NCI-H460 (cell line): ENCODE results near the gene CRISP2. TPM values are rescaled to one million over a fixed set of nuclear protein-coding genes. Genes with fewer than 3 reads are reported as not detected.

Experiments used
- DNase-seq: peaks from one replicate; pipeline ENCODE4 v3.0.0-alpha.2; 2016; ENCODE audit warnings: low read depth; ENCODE audit errors: extremely low read depth
- total RNA-seq: library from RNA; depleted of rRNA; stranded (reverse); fragments of >200 nt; shearing (Covaris generic); gene quantifications from 2 replicates; pipeline ENCODE4 v1.2.3, GENCODE V29; 2014; rRNA removed

The CRISP2 gene
- total RNA-seq, 1 experiment from 2014 or later: 0.12 TPM

GRCh38 chr6:49662231-49662891 is 51.0 kb downstream of the CRISP2 start:
- no peak for DNase-seq

DNA sequence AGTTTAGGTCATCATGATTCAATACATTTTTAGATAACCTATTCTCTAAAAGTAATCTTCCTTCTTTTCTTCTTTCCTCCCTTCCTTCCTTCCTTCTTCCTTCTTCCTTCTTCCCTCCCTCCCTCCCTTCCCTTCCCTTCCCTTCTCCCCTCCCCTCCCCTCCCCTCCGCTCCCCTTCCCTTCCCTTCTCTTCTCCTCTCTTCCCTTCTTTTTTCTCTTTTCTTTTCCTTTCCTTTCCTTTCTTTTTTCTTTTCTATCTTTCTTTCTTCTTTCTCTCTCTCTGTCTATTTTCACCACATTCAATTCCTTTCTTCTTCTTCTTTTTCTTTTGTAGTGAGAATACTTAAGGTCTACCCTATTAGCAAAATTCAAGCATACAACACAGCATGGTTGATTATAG is 59.4 kb downstream of the CRISP2 start:
- no peak for DNase-seq

DNA sequence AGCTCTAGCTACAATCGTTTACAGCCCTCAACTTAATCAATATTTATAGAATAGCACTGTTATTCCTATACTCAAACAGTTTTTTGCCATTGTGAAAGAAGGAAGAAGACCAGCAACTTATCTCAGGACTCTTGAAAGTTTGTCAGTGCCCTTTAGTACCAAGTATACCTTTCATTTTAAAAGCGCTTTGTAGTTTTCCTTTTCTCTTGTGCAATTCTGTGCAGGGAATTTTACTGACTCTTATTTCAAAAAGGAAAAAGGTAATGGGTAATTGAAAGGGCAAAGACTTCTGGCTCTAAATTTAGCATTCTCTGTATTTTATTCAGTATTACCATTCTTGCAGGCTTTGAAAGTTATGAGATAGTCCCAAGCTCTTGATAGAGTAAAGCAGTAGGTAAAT is 59.9 kb downstream of the CRISP2 start:
- DNase-seq: no peak

DNA sequence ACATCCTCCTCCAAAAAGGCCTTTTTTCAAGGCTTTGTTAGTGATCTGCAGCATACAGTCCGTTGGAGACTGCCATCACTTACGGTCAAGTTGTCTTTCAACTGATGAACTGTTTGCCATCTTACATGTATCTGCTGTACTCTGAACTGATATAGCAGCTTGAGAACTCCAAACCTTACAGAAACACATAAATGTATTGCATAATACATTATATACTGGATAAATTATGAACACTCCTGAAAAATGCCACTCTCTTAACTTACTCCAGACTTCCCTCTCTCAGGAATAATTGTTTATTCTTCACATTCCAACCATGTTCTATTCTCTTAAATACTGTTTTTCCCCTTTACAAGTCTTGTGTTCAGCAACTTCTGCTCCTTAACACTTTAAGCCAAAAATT is 62.1 kb downstream of the CRISP2 start:
- no peak for DNase-seq

DNA sequence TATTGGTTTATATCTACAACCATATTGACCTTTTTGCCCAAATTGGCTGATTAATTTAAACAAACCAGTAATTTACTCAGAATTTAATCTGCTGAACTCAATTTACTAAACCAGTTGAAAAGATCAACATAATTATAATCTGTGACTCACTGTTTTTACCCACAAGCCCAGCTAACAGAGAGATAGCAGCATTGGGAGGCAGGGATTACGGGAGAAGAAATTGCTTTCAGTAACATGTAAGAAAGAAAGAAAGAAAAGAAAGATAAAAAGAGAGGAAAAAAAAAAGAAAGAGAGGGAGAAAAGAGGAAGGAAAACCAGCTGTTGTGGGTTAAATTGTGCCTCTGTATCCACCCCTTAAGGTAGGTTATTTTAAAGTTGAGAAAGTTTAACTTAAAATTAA is 63.4 kb downstream of the CRISP2 start:
- DNase-seq: no peak

DNA sequence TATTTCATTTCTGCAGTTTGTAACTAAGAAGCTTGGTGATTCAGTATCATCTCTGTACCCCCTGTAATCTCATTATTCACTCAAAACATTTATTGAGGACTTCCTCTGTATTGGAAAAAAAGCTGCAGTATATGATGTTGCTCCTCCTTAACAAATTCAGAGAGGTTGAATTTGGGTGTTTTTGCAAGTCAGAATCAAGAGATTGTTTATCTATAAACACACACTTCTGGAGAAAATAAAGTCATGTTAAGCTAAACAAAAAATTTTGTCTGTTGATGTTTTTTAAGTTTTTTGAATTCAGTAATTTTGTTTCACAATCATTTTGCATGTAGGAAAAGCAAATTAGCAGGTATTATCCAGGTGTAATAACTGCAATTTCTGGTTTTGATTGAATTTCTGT is 65.3 kb downstream of the CRISP2 start:
- no peak for DNase-seq

- no peak for DNase-seq
Observed at GRCh38 chr6:49647476-49647875, 65.9 kb downstream of the CRISP2 start.

DNA sequence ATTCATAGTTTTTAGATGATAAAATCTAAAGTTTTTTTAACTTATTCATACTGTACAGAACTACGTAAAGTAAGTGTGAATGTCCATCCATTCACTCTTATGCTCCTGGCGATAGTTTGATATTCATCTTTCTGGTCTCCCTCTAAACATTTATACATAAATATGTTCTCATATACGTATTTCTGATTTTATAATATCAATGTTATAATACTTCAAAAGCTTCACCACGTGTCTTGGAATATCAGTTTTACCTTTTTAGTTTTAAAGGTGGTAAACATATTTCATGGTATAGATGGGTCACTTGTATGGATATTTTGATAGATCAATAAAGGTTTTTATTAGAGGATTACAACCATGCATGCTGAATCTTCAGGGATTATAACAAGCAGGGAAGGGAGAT is 66.4 kb downstream of the CRISP2 start:
- no peak for DNase-seq

DNA sequence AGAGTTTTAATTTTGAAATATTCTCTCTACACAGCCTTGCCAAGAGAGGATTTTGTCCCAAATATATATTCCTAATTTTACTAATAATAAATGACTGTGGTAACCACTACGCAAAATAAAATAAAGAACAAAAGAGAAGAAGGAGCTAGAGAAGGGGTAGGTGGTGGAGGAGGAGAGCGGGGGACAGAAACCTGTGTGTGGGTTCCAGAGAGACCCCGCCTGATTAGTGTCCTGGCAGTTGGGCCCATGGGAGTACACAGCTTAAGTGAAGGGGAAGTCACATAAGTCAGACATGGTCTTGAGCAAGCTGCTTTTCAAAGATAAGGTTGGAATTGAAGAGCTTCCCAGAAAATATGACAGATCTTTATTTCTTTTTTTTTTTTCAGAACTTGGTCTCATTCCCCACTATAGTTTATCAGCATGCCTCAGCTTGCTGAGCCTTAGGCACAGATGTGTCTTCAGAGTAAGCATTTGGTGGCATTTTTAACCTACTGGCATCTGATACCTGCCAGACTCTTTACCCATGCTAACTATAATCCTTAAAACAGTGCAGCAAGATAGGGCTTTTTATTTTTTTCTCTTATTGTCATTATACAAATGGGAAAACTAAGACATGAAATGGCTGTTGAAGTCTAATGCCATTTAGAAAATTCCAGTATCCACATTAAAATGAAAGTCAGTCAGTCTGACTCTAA is 67.1 kb downstream of the CRISP2 start:
- DNase-seq: no peak

- no peak for DNase-seq
Observed at GRCh38 chr6:49645139-49645538, 68.2 kb downstream of the CRISP2 start.

Other genes with a start within 250 kb of the CRISP2 start
- not detected in 2 replicates for gene GLYATL3, start 213.6 kb downstream of the CRISP2 start, total RNA-seq
- 0.47 TPM in 1 of 2 replicates, not detected in the other for gene C6orf141, start 162.9 kb downstream of the CRISP2 start, total RNA-seq
- not detected in 2 replicates for gene RHAG, start 76.7 kb downstream of the CRISP2 start, total RNA-seq
- gene CRISP3, start 30.8 kb upstream of the CRISP2 start, total RNA-seq: not detected in 2 replicates
- not detected in 2 replicates for gene PGK2, start 73.7 kb upstream of the CRISP2 start, total RNA-seq
- not detected in 2 replicates for gene CRISP1, start 153.0 kb upstream of the CRISP2 start, total RNA-seq